ENCODE measurements around the gene CENPN.

CENPN gene

DNA sequence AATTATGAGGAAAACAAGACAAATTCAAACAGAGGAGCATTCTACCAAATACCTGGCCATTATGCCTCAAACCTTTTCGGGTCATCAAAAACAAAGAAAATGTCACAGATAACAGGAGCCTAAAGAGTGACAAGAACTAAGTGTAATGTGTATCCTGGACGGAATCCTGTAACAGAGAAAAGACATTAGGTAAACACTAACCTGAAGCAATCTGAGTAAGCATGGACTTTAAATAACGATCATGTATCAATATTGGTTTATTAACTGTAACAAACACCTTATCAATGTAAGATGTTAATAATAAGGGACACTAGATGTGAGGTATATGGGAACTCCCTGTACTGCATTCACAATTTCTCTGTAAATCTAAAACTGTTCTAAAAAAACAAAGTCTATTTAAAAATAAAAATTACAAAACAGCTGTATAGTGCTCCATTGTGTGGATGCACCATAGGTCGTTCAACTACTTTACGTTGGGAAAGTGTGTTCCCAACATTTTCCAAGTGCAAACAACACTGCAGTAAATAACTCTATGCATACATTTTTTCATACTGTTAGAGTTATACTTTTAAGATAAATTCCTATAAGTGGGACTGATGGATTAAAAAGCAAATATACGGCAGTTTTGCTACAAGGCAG is 15.1 kb upstream of the CENPN start:
- no peak for DNase-seq (ENCODE audit: low spot score)

- no peak for DNase-seq (ENCODE audit: low spot score)
These were observed 14.2 kb upstream of the CENPN start for GRCh38 chr16:80992676-80993293.

DNA sequence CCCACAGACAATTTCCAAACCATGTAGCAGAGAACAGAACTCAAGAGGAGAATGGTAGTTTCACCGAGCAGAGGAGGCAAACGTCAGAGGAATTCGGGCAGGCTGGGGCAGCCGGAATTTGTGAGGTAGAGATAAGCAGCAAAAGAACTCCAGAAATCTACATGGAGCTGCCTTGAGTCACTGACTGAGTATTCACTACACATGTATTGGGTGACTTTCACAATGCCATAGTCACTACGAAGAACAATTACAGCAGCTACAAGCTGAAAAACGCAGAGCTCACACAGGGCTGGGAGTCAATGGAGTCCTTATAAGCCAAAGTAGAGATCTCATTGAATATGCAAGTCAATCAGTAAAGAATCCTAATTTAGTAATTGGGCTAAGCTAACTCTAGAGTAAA is 13.7 kb upstream of the CENPN start:
- DNase-seq (ENCODE audit: low spot score): no peak

DNA sequence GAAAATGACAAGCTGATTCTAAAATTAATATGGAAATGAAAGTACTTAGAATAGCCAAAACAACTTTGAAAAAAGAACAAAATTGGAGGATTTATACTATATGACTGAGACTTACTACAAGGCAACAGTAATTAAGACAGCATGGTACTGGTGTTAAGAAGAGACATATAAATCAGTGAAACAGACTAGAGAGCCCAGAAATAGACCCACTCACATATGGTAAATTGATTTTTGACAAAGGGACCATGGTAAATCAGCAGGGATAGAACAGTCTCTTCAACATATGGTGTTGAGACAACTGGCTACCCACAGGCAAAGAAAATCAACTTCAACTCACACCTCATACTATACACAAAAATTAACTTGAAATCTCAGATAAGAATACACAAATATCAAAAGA is 13.2 kb upstream of the CENPN start:
- DNase-seq (ENCODE audit: low spot score): no peak

DNA sequence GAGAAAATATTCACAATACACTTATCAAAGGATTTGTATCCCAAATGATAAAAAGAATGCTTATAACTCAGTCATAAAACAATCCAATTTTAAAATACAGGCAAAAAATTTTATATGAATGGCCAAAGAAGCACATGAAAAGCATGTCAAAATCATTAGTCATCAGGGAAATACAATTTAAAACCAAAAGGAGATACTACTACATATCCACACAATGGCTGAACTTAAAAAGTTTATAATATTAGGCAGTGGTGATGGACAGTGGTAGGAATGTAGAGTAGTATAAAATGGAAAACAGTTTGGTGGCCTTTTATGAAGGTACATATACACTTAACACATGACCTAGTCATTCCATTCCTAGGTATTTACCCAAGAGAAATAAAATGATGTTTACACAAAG is 12.6 kb upstream of the CENPN start:
- DNase-seq (ENCODE audit: low spot score): no peak

GRCh38 chr16:80996688-80997138 is 10.3 kb upstream of the CENPN start:
- DNase-seq (ENCODE audit: low spot score): no peak

DNA sequence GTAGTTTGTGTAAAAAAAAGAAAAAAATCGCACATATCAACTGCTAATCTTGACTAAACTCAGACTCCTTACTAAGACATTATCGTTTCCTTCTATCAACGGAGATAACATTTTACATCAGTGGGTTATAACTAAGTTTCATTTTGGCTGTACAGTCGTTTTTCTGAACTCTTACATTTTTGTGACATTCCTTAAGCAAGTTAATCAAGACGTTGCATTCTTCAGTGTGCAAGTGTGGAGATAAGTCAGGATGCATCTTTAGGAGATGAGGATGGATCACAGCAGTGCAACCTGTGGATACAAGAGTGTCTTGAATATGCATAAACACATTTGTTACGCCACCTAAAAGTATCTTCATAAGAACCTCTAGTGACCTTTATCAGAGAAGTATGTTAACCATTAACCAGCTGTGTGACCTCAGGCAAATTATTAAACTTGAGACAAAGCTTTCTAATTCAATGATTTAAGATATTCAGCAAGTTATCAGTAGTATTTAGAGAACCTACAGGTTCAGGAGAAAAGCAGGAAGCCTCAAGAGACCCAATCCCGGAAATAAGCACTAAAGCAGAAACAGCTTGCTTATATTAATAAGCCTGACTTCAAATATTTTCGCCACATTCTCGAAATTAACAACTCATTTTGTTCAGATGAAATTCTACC is 9.7 kb upstream of the CENPN start:
- peak; percentile 23 for DNase-seq (ENCODE audit: low spot score)

GRCh38 chr16:80997964-80998620 is 8.9 kb upstream of the CENPN start:
- no peak for DNase-seq (ENCODE audit: low spot score)

- DNase-seq (ENCODE audit: low spot score): no peak
These were observed 6.1 kb upstream of the CENPN start for GRCh38 chr16:81000873-81001272.

DNA sequence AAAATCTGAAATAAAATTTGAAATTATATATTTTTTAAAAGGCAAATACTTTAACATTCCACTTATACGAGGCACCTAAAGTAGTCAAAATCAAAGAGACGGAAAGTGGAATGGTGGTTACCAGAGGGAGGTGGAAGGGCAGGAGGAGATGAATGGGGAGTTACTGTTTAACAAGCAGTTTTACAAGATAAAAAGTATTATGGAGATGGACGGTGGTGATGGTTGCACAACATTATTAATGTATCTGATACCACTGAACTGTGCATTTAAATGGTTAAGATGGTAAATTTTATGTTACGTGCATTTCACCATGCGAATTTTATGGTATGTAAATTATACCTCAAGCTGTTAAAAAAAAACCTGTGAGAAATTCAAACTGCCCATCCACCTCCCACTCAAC is 5.7 kb upstream of the CENPN start:
- DNase-seq (ENCODE audit: low spot score): no peak

GRCh38 chr16:81003064-81003463 is 4.0 kb upstream of the CENPN start:
- DNase-seq (ENCODE audit: low spot score): no peak

GRCh38 chr16:81003610-81004460 is 3.2 kb upstream of the CENPN start:
- no peak for DNase-seq (ENCODE audit: low spot score)

DNA sequence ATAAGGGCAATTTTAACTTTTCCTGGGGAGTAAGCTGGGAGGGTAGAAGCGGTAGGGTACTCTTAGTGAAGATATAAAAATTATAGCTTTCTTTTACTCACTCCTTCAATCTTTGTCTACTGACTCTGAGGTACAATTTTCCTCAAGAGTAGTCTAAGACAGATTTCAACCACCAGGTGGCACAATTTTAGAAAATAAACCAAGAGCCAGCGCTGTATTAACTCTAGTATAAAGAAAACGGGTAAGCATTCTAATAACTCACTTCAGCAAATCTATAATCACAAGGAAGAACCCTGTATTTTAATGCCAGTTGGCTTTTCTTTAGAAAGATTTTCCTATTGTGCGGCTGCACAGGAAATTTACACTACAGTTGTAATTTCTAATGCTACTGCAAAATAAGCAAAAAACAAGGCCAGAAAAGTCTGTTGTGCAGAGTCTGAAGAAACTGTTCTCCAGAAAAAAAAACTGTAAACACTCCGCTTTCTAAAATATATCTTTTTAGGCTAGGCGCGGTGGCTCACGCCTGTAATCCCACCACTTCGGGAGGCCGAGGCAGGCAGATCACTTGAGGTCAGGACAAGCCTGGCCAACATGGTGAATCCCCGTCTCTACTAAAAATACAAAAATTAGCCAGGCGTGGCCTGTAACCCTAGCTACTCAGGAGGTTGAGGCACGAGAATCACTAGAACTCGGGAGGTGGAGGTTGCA is 2.2 kb upstream of the CENPN start:
- no peak for DNase-seq (ENCODE audit: low spot score)

- DNase-seq (ENCODE audit: low spot score): no peak
These were observed 1.3 kb upstream of the CENPN start for GRCh38 chr16:81005610-81006161.

DNA sequence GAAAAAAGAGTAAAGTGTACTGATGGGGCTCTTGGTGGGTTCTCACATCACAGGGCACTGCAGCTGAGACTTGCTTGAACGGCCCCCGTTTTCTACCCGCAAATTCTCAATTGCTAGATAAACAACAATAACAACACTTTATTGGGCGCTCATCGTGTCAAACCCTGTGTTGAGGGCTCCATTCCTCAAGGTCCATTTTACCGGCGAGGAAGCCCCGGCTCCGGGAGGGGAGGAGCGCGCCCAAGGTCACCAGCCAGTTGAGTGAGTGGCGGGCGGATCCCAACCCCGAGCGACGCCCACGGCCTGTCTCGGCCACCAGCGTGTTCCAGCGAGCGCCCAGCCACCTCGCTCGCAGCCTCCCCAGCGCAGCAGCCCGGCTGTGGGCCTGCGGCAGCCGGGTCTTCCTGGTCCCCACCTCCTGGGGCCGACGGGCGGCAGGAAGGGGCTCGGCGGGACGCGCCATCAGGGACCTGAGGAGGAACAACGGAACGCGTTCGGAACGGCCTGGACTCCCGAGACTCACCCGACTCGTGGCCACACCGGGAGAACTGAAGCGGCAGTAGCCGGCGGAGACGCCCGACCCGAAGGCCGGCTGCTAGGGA is 702 bp upstream of the CENPN start:
- DNase-seq (ENCODE audit: low spot score): peak; percentile 59

DNA sequence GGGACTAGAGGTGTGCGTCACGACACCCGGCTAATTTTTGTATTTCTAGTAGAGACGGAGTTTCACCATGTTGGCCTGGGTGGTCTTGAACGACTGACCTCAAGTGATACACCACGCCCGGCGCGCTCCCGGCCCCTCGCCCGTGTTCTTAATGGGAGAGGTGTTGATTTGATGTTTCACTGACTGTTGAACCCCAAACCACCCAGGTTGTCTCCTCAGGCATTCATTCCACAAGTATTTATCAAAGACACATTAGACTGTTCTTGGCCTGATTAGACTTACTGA is 1.4 kb downstream of the CENPN start:
- no peak for DNase-seq (ENCODE audit: low spot score)

DNA sequence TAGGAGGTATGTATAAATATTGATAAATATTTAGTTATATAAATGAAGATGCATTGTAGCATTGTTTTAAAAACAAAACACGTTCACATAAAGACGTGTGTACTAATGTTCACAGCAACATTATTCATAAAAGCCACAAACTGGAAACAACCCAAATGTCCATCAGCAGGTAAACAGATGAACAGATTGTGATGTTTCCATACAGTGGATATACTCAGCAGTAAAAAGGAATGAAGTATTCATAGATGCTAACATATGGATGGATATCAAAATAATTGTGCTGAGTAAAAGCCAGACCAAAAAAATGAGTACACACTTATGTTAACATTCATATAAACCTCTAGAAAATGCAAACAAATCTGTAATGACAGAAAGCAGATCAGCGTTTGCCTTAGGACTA is 6.0 kb downstream of the CENPN start:
- no peak for DNase-seq (ENCODE audit: low spot score)

DNA sequence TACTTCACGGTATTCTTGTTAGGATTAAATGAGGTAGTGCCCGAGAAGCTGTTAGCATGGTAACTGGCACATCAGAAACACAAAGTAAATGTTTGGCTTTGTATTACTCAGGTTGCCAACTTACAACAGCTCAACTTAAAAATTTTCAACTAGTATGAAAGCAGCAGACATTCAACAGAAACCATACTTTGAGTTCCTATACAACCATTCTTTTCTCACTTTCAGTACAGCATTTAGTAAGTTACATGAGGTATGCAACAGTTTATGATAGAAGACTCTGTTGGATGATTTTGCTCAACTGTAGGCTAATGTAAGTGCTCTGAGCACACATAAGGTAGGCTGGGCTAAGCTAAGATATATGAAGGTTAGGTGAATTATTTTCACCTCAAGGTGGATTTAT is 7.7 kb downstream of the CENPN start:
- no peak for DNase-seq (ENCODE audit: low spot score)

DNA sequence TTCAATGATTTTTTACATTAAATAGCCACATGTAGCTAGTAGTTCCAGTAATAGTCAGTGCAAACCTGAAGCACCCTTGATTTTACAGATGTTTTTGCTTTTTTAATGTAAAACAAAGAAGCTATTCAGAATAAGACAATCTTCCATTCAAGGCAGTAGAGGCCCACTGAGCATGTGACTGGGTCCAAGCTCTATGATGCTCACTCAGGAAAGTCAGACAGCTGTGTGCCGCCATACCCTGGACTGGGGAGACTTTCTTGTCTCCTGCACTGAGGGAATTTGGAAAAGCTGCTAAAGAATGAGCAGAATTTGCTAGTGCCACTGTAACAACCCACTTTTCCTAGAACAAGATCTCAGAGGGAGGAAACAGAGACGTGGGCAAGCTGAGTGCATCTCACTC is 11.5 kb downstream of the CENPN start:
- DNase-seq (ENCODE audit: low spot score): no peak

DNA sequence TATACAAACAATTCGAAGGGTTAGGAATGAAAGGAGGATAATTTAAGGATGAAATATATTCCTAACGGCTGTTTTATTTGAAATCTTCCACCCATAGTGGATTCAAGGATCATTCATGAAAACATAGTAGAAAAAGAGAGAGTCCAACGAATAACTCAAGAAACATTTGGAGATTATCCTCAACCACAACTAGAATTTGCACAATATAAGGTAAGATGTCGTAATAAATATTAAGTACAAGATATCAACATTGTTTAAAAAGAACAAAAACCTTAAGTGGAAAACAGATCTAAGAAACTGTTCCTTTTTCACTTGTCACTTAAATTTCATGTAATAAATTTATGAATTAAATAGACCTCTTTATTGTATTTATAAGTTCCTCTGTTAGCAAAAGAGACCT is 19.4 kb downstream of the CENPN start:
- DNase-seq (ENCODE audit: low spot score): no peak

Measured in HuH-7 (cell line).